HEK293T (cell line): ENCODE data around the gene NNMT.
A peak's percentile ranks its signal among the peaks of the same experiment; 100 is the strongest.

Source experiments
- CTCF ChIA-PET: fragments of 350-600 bp; formaldehyde crosslinking; extraction: SDS; loops from one replicate; lab custom pipeline; 2021; ENCODE audit warnings: antibody characterized with exemption, inconsistent platforms; lab: Yijun Ruan, JAX
- POLR2A ChIA-PET: fragments of 350-600 bp; formaldehyde crosslinking; extraction: SDS; loops from one replicate; lab custom pipeline; 2020; ENCODE audit warnings: antibody characterized with exemption, inconsistent platforms; lab: Yijun Ruan, JAX
- DNase-seq: peaks from one replicate; pipeline ENCODE4 v3.0.0; 2012; ENCODE audit warnings: mixed read lengths; ENCODE audit errors: extremely low spot score
- ARNT ChIP-seq: fragments of 450-650 bp; IDR thresholded peaks from 2 replicates; pipeline ENCODE4 v1.6.1; 2017; ENCODE audit warnings: mild to moderate bottlenecking
- BHLHE40 ChIP-seq: fragments of 450-650 bp; IDR thresholded peaks from 2 replicates; pipeline ENCODE4 v1.6.1; 2016; ENCODE audit warnings: mild to moderate bottlenecking, moderate library complexity, borderline replicate concordance
- CTBP1 ChIP-seq: fragments of 450-650 bp; IDR thresholded peaks from 2 replicates; pipeline ENCODE4 v1.6.1; 2016; ENCODE audit warnings: borderline replicate concordance
- ELF4 ChIP-seq: fragments of 450-650 bp; IDR thresholded peaks from 2 replicates; pipeline ENCODE4 v1.6.1; 2017; ENCODE audit warnings: antibody characterized with exemption
- FOXA1 ChIP-seq: fragments of 450-650 bp; IDR thresholded peaks from 2 replicates; pipeline ENCODE4 v1.6.1; 2016; ENCODE audit warnings: mild to moderate bottlenecking
- FOXK2 ChIP-seq: fragments of 450-650 bp; IDR thresholded peaks from 2 replicates; pipeline ENCODE4 v1.6.1; 2016; ENCODE audit warnings: mild to moderate bottlenecking
- FOXM1 ChIP-seq: fragments of 450-650 bp; IDR thresholded peaks from 2 replicates; pipeline ENCODE4 v1.6.1; 2017; ENCODE audit warnings: mild to moderate bottlenecking, borderline replicate concordance
- HDGF ChIP-seq: fragments of 450-650 bp; IDR thresholded peaks from 2 replicates; pipeline ENCODE4 v1.6.1; 2017; ENCODE audit warnings: antibody characterized with exemption, borderline replicate concordance
- L3MBTL2 ChIP-seq: fragments of 450-650 bp; conservative IDR thresholded peaks from 2 replicates; pipeline ENCODE4 v1.6.1; 2016; ENCODE audit warnings: mild to moderate bottlenecking
- LEF1 ChIP-seq: fragments of 450-650 bp; IDR thresholded peaks from 2 replicates; pipeline ENCODE4 v1.6.1; 2017; ENCODE audit warnings: mild to moderate bottlenecking, borderline replicate concordance
- NFRKB ChIP-seq: fragments of 450-650 bp; IDR thresholded peaks from 2 replicates; pipeline ENCODE4 v1.6.1; 2016; ENCODE audit warnings: mild to moderate bottlenecking, moderate library complexity
- PKNOX1 ChIP-seq: fragments of 450-650 bp; IDR thresholded peaks from 2 replicates; pipeline ENCODE4 v1.6.1; 2016
- SP1 ChIP-seq: fragments of 450-650 bp; IDR thresholded peaks from 2 replicates; pipeline ENCODE4 v1.6.1; 2017
- SUZ12 ChIP-seq: fragments of 450-650 bp; IDR thresholded peaks from 2 replicates; pipeline ENCODE4 v1.6.1; 2016; ENCODE audit warnings: mild to moderate bottlenecking
- TARDBP ChIP-seq: fragments of 450-650 bp; IDR thresholded peaks from 2 replicates; pipeline ENCODE4 v1.6.1; 2016
- ZNF384 ChIP-seq: fragments of 450-650 bp; IDR thresholded peaks from 2 replicates; pipeline ENCODE4 v1.6.1; 2016

The NNMT gene

DNA sequence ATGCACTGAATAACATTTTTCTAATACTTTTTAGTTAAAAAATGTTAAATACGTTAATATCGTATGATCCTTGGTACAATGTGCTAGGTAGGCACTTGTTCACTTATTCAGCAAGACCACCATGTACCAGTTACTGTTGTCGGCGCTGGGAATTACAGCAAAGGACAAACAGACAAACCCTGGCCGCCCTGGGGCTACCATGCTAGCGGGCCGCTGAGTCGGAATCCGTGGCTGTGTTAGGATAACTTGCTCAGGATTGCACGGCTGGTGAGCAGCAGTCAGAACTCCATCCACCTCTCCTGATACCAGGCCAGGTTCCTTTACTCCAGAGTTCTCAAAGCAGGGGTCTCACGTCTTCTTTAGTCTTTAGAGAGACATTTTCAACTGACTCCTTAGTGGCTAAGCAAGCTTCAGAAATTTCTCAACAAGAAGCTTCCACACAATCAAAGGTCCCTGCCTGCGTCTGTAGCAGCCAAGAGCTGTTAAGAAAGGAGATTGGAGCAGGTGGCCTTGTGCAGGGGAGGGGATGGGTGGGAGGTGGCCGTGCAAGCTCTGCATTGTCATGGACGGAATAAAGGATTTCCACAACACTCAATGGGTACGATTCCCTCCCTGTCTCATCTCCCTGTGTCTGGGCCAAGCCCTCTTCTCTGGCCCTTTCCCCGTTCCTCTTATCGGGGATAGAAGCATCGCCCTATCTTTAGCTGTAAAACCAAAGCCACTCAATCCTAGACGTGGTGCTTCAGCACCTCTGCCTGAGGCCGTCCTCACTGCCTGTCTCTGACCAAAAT is 39.8 kb upstream of the NNMT start:
- no peak for TF ChIP-seq L3MBTL2
- DNase-seq = no peak
- ChIA-PET POLR2A (no interaction called here), CTCF (interaction anchor here (1.4 kb wide), 1 partner anchor 64 kb away, joined by 3 read pairs; no protein-coding TSS in a partner anchor)

DNA sequence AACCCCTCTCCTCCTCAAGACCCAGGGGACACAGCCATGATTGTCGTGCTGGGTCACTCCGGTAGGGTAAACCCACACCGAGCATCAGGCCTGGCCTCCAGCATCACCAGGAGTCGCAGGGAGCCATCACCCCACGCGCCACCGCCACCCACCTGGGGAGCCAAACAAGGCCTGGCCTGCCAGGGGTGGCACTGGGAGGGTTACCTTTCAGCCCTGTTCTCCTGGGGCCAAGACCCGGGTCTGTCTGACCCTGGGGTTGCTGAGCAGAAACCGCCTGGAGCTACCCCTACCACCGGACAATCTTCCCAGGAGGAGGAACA is 39.3 kb upstream of the NNMT start:
- ChIA-PET POLR2A (no interaction called here), CTCF (interaction anchor here (0.6 to 1.4 kb wide), 2 partner anchors 64 to 267 kb away, joined by 3 to 8 read pairs; no protein-coding TSS in a partner anchor)
- TF ChIP-seq FOXK2 = no peak
- TF ChIP-seq ARNT = no peak
- TF ChIP-seq LEF1 = no peak
- TF ChIP-seq TARDBP = no peak
- no peak for TF ChIP-seq CTBP1
- TF ChIP-seq ZNF384 = no peak
- TF ChIP-seq FOXA1 = no peak
- no peak for TF ChIP-seq HDGF
- TF ChIP-seq BHLHE40 = no peak
- no peak for TF ChIP-seq SUZ12
- no peak for TF ChIP-seq PKNOX1
- TF ChIP-seq NFRKB = no peak
- no peak for TF ChIP-seq FOXM1
- no peak for TF ChIP-seq SP1
- TF ChIP-seq L3MBTL2 = no peak
- TF ChIP-seq ELF4 = no peak
- no peak for DNase-seq

- ChIA-PET POLR2A (no interaction called here), CTCF (interaction anchor here (0.6 to 5.0 kb wide), 6 partner anchors 60 to 268 kb away, joined by 3 to 56 read pairs (median 4); no protein-coding TSS in a partner anchor)
- no peak for TF ChIP-seq FOXM1
- no peak for DNase-seq
Measured at GRCh38 chr11:114257621-114258558, 38.3 kb upstream of the NNMT start.

DNA sequence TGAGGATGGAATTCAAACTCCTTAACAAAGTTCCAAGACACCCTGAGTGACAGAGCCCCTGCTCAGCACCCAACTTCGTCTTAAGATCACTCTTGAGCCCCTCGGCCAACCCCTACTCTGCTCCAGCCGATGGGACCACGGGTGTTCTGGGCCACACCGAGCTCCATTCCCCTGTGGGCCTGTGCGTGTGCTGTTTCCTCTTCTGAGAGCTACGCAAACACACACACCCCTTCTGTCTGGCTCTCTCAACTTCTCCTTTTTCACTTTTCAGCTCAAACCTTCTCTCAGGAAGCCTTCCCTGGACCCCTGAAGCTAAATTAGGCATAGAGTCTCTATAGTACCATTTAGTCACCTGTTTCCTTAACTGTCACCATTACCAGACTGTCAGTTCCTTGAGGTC is 37.5 kb upstream of the NNMT start:
- TF ChIP-seq TARDBP = no peak
- TF ChIP-seq FOXM1 = no peak
- TF ChIP-seq FOXA1 = no peak
- TF ChIP-seq FOXK2 = no peak
- TF ChIP-seq PKNOX1 = no peak
- TF ChIP-seq SUZ12 = no peak
- TF ChIP-seq HDGF = no peak
- no peak for TF ChIP-seq LEF1
- TF ChIP-seq BHLHE40 = no peak
- TF ChIP-seq SP1 = no peak
- TF ChIP-seq NFRKB = no peak
- TF ChIP-seq ELF4 = no peak
- TF ChIP-seq ZNF384 = no peak
- TF ChIP-seq L3MBTL2 = no peak
- no peak for TF ChIP-seq CTBP1
- TF ChIP-seq ARNT = no peak
- CTCF ChIA-PET = interaction anchor here (0.6 to 6.7 kb wide), 4 partner anchors 76 to 264 kb away, joined by 3 to 56 read pairs (median 28); no protein-coding TSS in a partner anchor
- POLR2A ChIA-PET = no interaction called here
- no peak for DNase-seq

- CTCF ChIA-PET = interaction anchor here (0.9 to 6.7 kb wide), 6 partner anchors 15 to 364 kb away, joined by 3 to 56 read pairs (median 28); no protein-coding TSS in a partner anchor
- no peak for DNase-seq
- POLR2A ChIA-PET = no interaction called here
- TF ChIP-seq PKNOX1 (no peak), ZNF384 (no peak), HDGF (no peak), SUZ12 (no peak), FOXK2 (no peak), CTBP1 (no peak), TARDBP (no peak), SP1 (no peak), L3MBTL2 (peak; percentile 68)
Measured at GRCh38 chr11:114259124-114259526, 37.1 kb upstream of the NNMT start.

DNA sequence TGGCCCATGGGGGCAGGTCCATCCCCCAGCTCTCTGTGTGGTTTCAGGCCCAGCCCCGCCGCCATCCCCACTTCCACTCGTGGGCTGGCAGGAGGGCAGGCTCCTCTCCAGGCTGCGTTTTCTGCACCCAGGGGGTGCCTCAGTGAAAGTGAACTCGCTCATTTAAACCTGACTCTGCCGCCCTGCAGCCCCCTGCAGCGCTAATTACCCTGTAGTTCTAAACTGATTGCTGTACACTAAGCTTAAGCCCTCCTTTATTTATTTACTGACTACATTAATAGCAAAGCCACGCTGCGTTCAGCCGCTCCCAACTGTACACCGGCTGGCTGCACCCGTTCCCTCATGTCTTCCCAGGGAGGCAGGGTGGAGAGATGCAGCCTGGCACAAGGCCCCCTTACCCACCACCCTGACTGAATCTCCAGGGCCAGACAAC is 36.6 kb upstream of the NNMT start:
- POLR2A ChIA-PET = no interaction called here

More for the DNA sequence above, 36.6 kb upstream of the NNMT start:
- CTCF ChIA-PET = interaction anchor here (0.9 to 6.7 kb wide), 7 partner anchors 8 to 364 kb away, joined by 3 to 56 read pairs (median 21); no protein-coding TSS in a partner anchor
- TF ChIP-seq ZNF384 (no peak), HDGF (no peak), SP1 (no peak), FOXM1 (no peak), NFRKB (no peak), FOXK2 (no peak), SUZ12 (no peak), TARDBP (no peak), ARNT (no peak; the same call in 1 of the 2 replicates), L3MBTL2 (no peak), FOXA1 (no peak), ELF4 (no peak), LEF1 (no peak), BHLHE40 (no peak), PKNOX1 (no peak), CTBP1 (no peak)
- peak; percentile 46 for DNase-seq
